ENCODE results near the gene CHMP3.
A peak's percentile ranks its signal among the peaks of the same experiment; 100 is the strongest.

The CHMP3 gene

DNA sequence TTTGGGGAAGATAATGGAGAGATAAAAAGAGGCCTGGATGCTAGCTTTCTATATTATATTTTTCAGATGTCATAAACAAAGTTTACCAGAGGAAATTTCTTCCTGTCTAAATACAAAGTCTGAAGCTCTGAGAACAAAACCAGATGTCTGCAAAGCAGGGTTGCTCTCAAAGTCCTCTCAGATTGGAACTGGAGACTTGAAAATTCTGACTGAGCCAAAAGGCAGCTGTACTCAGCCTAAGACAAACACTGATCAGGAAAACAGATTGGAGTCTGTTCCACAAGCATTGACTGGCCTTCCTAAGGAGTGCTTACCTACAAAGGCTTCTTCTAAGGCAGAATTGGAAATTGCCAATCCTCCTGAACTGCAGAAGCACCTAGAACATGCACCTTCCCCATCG is 96.9 kb downstream of the CHMP3 start:
- DNase-seq (ENCODE audit: low read depth), result no peak

GRCh38 chr2:86464652-86465051 is 98.6 kb downstream of the CHMP3 start:
- no peak for DNase-seq (ENCODE audit: low read depth)

GRCh38 chr2:86461042-86461743 is 102.0 kb downstream of the CHMP3 start:
- no peak for DNase-seq (ENCODE audit: low read depth)

GRCh38 chr2:86455181-86455580 is 108.1 kb downstream of the CHMP3 start:
- DNase-seq (ENCODE audit: low read depth), result no peak

DNA sequence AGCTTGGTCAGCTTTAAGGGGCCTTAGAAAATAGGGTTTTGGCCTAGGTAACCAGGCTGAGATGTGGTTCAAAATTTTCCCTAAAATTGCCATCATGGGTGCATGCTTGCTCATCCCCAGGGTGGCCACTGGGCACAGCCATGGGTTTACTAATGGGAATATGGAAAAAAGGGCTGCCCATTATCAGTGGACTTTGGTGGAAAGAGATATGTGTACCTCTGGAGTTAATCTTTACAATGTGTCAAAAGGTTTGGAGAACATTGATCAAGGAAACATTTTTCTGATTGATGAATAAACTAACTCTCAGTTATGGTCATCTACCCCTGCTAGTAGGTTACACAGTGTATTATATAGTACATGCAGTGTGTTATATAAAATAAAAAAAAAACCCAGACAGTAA is 109.0 kb downstream of the CHMP3 start:
- DNase-seq (ENCODE audit: low read depth), result no peak

GRCh38 chr2:86453836-86454235 is 109.4 kb downstream of the CHMP3 start:
- DNase-seq (ENCODE audit: low read depth), result peak; percentile 83
